Liver (tissue), 9 donors: ENCODE data around the gene SYCE3. TPM values are rescaled to one million over a fixed set of nuclear protein-coding genes. Genes with fewer than 3 reads are reported as not detected.

Experiments
- DNase-seq: peaks from one replicate; pipeline ENCODE4 v3.0.0-alpha.2; 2017; ENCODE audit warnings: low spot score
- H3K27ac ChIP-seq, 2 donors: one replicate each; pipeline ENCODE4 v1.7.0; 2013; ENCODE audit warnings: inconsistent platforms in 2 of 2, low read length in 2 of 2, control low read depth in 1 of 2, low read depth in 1 of 2, mild to moderate bottlenecking in 1 of 2
- H3K27me3 ChIP-seq, 4 donors: one replicate each; pipeline versions ENCODE4 v1.6.1 to v1.7.0; 2013; ENCODE audit warnings: low read length in 3 of 4, inconsistent platforms in 1 of 4, mild to moderate bottlenecking in 1 of 4, moderate library complexity in 1 of 4; ENCODE audit not compliant: control insufficient read depth in 4 of 4, insufficient read depth in 4 of 4
- H3K36me3 ChIP-seq, 4 donors: one replicate each; pipeline versions ENCODE4 v1.6.1 to v1.7.0; 2013; ENCODE audit warnings: low read length in 3 of 4, mild to moderate bottlenecking in 3 of 4, low read depth in 1 of 4, moderate library complexity in 1 of 4; ENCODE audit not compliant: control insufficient read depth in 4 of 4, insufficient read depth in 3 of 4
- H3K4me1 ChIP-seq, 4 donors: one replicate each; pipeline versions ENCODE4 v1.6.1 to v1.7.0; 2013; ENCODE audit warnings: low read length in 3 of 4, mild to moderate bottlenecking in 3 of 4, moderate library complexity in 1 of 4; ENCODE audit not compliant: control insufficient read depth in 4 of 4, insufficient read depth in 4 of 4
- H3K4me3 ChIP-seq, 3 donors: one replicate each; pipeline versions ENCODE4 v1.6.1 to v1.7.0; 2013; ENCODE audit warnings: low read length in 3 of 3, control low read depth in 1 of 3, low read depth in 1 of 3, mild to moderate bottlenecking in 1 of 3
- H3K9ac ChIP-seq, 2 donors: one replicate each; pipeline ENCODE4 v1.7.0; 2013; ENCODE audit warnings: low read length in 2 of 2, mild to moderate bottlenecking in 2 of 2, moderate library complexity in 2 of 2, control low read depth in 1 of 2, low read depth in 1 of 2
- H3K9me3 ChIP-seq, 4 donors: one replicate each; pipeline versions ENCODE4 v1.6.1 to v1.7.0; 2013; ENCODE audit warnings: low read length in 3 of 4; ENCODE audit not compliant: control insufficient read depth in 4 of 4
- ATF3 ChIP-seq: IDR thresholded peaks from 2 replicates; pipeline ENCODE4 v1.6.1; 2016; ENCODE audit warnings: antibody characterized with exemption
- CTCF ChIP-seq: fragments of 150-350 bp; IDR thresholded peaks from 2 replicates; pipeline ENCODE4 v1.5.1; 2017; ENCODE audit warnings: improper control_type of control experiment, low read depth, low read length; ENCODE audit not compliant: missing input control
- EGR1 ChIP-seq, 2 donors: IDR thresholded peaks; 2 replicates each; pipeline ENCODE4 v1.6.1; 2016 to 2018; ENCODE audit warnings: antibody characterized with exemption in 2 of 2, low read depth in 2 of 2
- FOXA1 ChIP-seq: IDR thresholded peaks from 2 replicates; pipeline ENCODE4 v1.6.1; 2016; ENCODE audit warnings: antibody characterized with exemption
- FOXA2 ChIP-seq: IDR thresholded peaks from 2 replicates; pipeline ENCODE4 v1.6.1; 2016; ENCODE audit warnings: antibody characterized with exemption
- GABPA ChIP-seq, 2 donors: IDR thresholded peaks in 1 of 2; conservative IDR thresholded peaks in 1 of 2; 2 replicates each; pipeline ENCODE4 v1.6.1; 2016; ENCODE audit warnings: antibody characterized with exemption in 2 of 2, mild to moderate bottlenecking in 1 of 2, moderate library complexity in 1 of 2
- HNF4A ChIP-seq, 2 donors: conservative IDR thresholded peaks; 2 replicates each; pipeline ENCODE4 v1.6.1; 2016; ENCODE audit warnings: antibody characterized with exemption in 2 of 2, mild to moderate bottlenecking in 2 of 2
- HNF4G ChIP-seq: IDR thresholded peaks from 2 replicates; pipeline ENCODE4 v1.6.1; 2016; ENCODE audit warnings: antibody characterized with exemption
- JUND ChIP-seq, 2 donors: IDR thresholded peaks; 2 replicates each; pipeline ENCODE4 v1.6.1; 2016; ENCODE audit warnings: antibody characterized with exemption in 2 of 2
- MAX ChIP-seq: IDR thresholded peaks from 2 replicates; pipeline ENCODE4 v1.6.1; 2016; ENCODE audit warnings: antibody characterized with exemption
- NR2F2 ChIP-seq: IDR thresholded peaks from 2 replicates; pipeline ENCODE4 v1.6.1; 2016; ENCODE audit warnings: antibody characterized with exemption
- RAD21 ChIP-seq, 2 donors: IDR thresholded peaks; 2 replicates each; pipeline ENCODE4 v1.6.1; 2016; ENCODE audit warnings: antibody characterized with exemption in 2 of 2, mild to moderate bottlenecking in 2 of 2
- REST ChIP-seq: IDR thresholded peaks from 2 replicates; pipeline ENCODE4 v1.6.1; 2016; ENCODE audit warnings: antibody characterized with exemption, mild to moderate bottlenecking
- RXRA ChIP-seq, 2 donors: IDR thresholded peaks; 2 replicates each; pipeline ENCODE4 v1.6.1; 2017 to 2018; ENCODE audit warnings: antibody characterized with exemption in 2 of 2, mild to moderate bottlenecking in 1 of 2
- SP1 ChIP-seq: IDR thresholded peaks from 2 replicates; pipeline ENCODE4 v1.6.1; 2018; ENCODE audit warnings: antibody characterized with exemption, mild to moderate bottlenecking
- TAF1 ChIP-seq: conservative IDR thresholded peaks from 2 replicates; pipeline ENCODE4 v1.6.1; 2016; ENCODE audit warnings: antibody characterized with exemption, mild to moderate bottlenecking
- YY1 ChIP-seq: IDR thresholded peaks from 2 replicates; pipeline ENCODE4 v1.6.1; 2016; ENCODE audit warnings: antibody characterized with exemption, mild to moderate bottlenecking
- ZBTB33 ChIP-seq: IDR thresholded peaks from 2 replicates; pipeline ENCODE4 v1.6.1; 2016; ENCODE audit warnings: antibody characterized with exemption
- WGBS: extraction: QIAGEN DNeasy Blood & Tissue Kit; methylation state at CpG from one replicate; pipeline ENCODE4 v1.1.7; 2013; 5-methylcytosine and 5-hydroxymethylcytosine counted together
- polyA plus RNA-seq, 2 donors: library from polyadenylated mRNA; stranded (reverse) in 1 of 2; unstranded in 1 of 2; fragments of 200-250 nt in 1 of 2; fragments of >200 nt in 1 of 2; fragmentation: Nextera tagmentation in 1 of 2; extraction: Ambion mirVana in 1 of 2; gene quantifications; one replicate each; pipeline versions ENCODE4 v1.2.1 to v1.2.3, GENCODE V29; 2013 to 2015
- total RNA-seq, 2 donors: library from RNA; depleted of rRNA; stranded (reverse); fragments of >200 nt; gene quantifications; one replicate each; pipeline ENCODE4 v1.2.3, GENCODE V29; 2014
- donor health status: healthy.
- donor health status: healthy.
- donor health status: healthy.
- donor health status: healthy.
- donor health status: healthy.

The SYCE3 gene
- total and polyA plus RNA-seq, 4 donors = 0.45 to 2.2 TPM; not detected in 2

- TF ChIP-seq REST (no peak), TAF1 (no peak), NR2F2 (no peak), MAX (no peak), RAD21 (IDR thresholded peaks at IDR 0.05) (no peak)
Observed at GRCh38 chr22:50569896-50570535, 7.3 kb upstream of the SYCE3 start (continued).

- Histone ChIP-seq H3K9me3 (no peaks in the 10 kb centered on the region), H3K4me3 (no peak overlapping the region), H3K27me3 (no peaks in the 10 kb centered on the region), H3K4me1 (peaks cover 12 to 43% (median 25%) of the 10 kb centered on the region in 4 donors), H3K27ac (peak overlapping the region; percentile 96 to 97), H3K36me3 (peaks cover 0 to 17% (median 0%) of the 10 kb centered on the region in 4 donors), H3K9ac (peak overlapping the region; percentile 1 to 65)
- 34% methylated on average over 8 of the region's 8 CpGs for WGBS
- TF ChIP-seq REST (no peak), TAF1 (no peak), NR2F2 (no peak), HNF4A (conservative IDR thresholded peaks at IDR 0.05) (peak; percentile 90 to 92), SP1 (peak; percentile 84), ZBTB33 (no peak), GABPA (IDR thresholded peaks at IDR 0.05 in 1 of 2, conservative IDR thresholded peaks at IDR 0.05 in 1 of 2) (peak in 1 of 2 donors; percentile 70), FOXA1 (no peak), YY1 (peak; percentile 51), EGR1 (IDR thresholded peaks at IDR 0.05; ENCODE audit: low read depth in 2 of 2) (no peak), ATF3 (no peak), RXRA (IDR thresholded peaks at IDR 0.05) (peak; percentile 75 to 88), RAD21 (IDR thresholded peaks at IDR 0.05) (peak in 1 of 2 donors; percentile 63), HNF4G (peak; percentile 52), CTCF (no peak), MAX (no peak), JUND (IDR thresholded peaks at IDR 0.05) (peak in 1 of 2 donors; percentile 51), FOXA2 (no peak)
- peak; percentile 68 for DNase-seq
Observed at GRCh38 chr22:50569041-50569459, 6.3 kb upstream of the SYCE3 start.
